ENCODE measurements around the gene PIP4K2B.
A peak's percentile ranks its signal among the peaks of the same experiment; 100 is the strongest.
"Not testable (repeated sequence)": the region's sequence is repeated elsewhere in the genome, so short reads cannot be mapped to it uniquely, and the experiment has no call there.

The PIP4K2B gene

DNA sequence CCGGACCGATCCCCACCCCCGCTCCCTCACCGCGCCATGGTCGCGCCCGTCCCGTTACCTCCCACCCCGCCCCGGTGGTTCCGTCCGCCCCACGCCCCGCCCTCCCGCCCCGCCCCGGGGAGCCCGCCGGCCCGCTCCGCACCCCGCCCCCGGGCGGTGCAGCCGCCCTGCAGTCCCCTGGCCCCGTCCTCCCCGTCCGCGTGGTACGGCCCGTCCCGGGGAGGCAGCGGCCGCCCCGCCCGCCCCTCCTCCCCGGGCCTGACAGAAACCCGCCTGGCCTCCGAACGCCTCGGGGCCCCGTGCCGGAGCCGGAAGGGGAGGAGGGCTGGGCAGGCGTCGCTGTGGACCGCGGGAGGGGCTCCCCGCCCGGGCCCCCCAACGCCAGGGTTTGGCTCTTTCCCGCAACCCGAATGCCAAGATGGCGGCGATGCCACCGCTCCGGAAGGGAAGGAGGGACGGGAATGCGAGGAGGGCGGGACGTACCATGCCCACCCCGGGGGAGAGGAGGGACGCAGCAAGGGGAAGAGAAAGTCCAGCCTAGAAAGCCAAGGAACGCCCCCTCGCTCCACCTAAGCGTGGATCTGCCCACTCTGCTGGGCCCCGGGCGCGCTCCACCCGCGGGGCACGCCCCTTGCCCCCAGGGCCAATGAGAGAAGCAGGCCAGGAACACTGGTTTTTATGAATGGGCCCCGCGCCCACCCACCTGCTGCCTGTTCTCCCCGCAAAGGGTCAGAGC lies at the start of gene PIP4K2B:
TSS of gene PIP4K2B (minus strand) at position 56 of the 736 bp plus-strand sequence. CDS start 132 bp downstream, outside the sequence.
- DNase-seq = peak; percentile 92

DNA sequence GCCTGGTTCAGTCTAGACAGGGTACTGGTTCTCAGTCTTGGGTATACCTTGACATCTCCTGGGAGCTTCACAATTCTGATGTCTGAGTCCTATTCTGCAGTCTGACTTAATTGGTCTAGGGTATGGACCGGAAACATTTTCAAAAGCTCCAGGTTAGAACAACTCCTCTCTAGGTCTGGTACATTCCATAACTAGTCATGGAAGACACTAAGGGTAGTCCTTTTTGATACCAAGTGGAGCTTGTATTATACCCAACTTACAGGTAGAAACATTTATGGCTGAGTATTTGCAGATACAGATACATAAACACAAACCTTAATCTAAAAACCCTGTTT lies 49.2 kb upstream of the PIP4K2B start:
- no peak for DNase-seq

DNA sequence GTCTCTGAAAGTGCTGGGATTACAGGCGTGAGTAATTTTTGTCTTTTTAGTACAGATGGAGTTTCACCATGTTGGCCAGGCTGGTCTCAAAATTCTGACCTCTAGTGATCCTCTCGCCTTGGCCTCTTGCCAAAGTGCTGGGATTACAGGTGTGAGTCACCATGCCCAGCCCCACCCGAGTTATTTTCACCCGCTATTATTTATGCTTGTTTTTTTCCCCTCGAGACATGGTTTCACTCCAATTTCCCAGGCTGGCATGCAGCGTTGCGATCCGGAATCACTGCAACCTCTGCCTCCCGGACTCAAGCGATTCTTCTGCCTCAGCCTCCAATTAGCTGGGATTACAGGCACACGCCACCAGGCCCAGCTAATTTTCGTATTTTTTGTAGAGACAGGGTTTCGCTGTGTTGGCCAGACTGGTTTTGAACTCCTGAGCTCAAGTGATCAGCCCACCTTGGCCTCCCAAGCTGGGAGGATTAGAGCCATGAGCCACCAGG lies 45.0 kb upstream of the PIP4K2B start:
- no peak for DNase-seq

DNA sequence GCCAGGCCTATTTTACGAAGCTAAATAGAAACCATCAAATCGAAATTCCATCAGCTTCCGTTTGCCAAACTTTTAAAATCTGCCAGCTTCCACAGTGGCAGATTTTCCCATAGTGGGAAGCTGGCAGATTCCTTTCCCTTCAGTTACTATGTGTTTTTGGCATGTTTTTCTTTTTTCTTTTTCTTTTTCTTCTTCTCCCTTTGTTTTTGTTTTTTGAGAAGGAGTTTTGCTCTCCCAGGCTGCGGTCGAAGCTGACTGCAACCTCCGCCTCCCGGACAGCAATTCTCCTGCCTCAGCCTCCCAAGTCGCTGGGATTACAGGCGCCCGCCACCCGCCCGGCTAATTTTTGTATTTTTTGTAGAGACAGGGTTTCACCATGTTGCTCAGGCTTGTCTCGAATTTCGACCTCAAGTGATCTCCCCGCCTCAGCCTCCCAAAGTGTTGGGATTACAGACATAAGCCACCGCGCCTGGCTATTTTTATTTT lies 26.4 kb upstream of the PIP4K2B start:
- DNase-seq = no peak

DNA sequence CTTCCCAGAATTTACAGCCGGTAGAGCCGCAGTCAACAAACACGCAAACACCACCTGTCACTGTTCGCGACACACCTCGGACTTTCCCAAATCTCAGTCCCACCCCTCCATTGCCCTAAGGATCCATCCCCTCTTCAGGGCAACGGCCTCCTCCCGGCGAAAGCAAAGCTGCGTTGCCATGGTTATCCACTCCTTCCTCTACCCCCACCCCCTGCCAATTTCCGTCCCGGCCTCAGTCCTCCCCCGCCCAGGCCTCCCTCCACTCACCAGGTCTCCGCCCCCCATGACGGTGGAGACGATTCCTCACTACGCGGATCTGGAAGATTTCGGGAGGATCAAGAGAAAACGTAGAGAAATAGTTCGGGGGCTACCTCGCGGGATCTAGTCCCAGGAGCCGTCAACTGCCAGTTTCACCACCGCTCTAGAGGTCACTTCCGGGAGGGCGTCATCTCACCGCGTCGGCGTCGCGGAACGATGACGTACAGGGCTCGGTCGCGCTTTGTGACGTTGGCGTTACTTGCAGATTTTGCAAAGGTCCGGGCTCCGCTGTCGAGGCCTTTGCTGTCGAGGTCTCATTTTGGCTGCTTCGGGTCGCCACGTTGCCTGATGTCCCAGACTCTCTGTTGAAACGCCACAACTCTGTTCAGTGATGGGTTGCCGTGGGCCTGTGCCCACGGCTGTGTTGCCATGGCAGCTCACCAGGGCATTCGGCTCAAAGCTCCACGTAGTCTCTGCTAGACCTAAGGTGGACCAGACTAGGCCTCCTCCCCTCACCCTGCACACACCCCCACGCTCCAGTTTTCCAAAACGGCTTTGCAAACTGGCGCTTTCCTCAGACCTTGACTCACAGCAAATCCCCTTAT lies 25.8 kb upstream of the PIP4K2B start, which contains the start of gene CWC25:
TSS of gene CWC25 (minus strand) at position 423 of the 863 bp plus-strand sequence. CDS start at position 285, 138 bp downstream.
- peak; percentile 90 for DNase-seq

DNA sequence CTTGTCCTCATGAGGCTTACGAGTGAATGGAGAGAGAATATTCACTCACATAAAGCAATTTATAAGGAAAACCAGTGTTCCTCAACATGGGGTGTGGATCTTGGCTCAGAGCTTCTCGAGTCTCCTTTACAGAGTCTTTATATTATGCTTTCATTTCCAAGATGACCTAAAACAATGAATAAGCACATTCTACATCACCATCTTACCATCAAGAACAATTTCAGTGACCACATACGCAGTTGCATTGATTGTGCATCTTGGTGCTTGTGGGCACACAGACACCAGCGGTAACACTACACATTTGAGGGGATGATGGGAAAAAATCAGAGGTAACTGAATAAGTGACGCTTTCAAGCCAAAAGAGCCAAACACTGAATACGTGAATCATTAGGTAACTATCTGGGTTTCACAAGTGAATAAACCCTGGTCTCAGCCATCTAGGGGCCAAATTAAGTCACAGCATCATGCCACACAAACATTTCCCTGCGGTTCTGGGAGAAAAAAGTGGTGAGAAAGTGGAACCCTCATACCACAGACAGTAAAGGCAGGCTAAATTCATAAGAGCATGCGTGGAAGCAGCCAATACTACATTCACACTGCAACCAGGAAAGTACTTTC lies 16.3 kb upstream of the PIP4K2B start:
- no peak for DNase-seq

DNA sequence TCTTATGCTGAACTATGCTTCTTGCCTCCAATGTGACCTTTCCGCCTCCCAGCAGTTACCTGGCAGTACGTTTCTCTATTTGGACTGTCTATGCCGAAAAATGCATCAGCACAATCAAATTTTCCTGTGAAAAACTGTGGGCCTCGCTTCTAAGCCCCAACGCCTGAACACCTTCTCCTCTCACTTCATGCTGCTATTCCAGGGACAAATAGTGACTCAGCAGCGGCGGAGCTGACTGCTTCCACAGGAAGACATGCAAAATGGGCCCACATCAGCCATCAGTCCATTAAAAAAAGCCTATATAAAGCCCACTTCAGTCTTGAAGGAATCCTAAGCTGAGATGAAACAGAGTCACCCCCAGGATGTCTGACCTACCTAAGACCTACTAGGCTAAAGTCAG lies 10.5 kb upstream of the PIP4K2B start:
- DNase-seq = no peak

DNA sequence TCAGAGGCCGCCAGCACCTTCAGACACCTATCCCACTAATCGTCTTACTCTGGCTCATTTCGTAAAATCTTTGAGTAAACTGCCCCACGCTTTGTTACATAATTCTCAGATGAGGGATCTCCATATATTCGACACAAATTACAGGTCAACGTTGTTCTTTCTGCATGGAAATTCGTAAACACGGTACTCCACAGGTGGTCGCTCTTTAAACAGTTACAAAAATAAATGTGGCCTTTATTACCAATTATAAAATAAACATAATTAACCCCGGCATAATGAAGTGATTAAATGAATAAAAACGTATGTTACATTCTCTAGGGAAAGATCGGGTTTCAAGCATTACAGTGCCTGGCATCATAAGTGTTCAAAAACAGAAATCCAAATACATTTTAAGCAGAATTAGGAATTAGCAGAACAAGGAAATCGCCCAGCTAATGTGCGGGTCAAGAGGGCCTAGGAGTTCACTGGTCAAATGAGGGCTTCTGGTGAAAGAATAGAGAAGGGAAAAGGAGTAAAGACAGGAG lies 943 bp upstream of the PIP4K2B start:
- no peak for DNase-seq

DNA sequence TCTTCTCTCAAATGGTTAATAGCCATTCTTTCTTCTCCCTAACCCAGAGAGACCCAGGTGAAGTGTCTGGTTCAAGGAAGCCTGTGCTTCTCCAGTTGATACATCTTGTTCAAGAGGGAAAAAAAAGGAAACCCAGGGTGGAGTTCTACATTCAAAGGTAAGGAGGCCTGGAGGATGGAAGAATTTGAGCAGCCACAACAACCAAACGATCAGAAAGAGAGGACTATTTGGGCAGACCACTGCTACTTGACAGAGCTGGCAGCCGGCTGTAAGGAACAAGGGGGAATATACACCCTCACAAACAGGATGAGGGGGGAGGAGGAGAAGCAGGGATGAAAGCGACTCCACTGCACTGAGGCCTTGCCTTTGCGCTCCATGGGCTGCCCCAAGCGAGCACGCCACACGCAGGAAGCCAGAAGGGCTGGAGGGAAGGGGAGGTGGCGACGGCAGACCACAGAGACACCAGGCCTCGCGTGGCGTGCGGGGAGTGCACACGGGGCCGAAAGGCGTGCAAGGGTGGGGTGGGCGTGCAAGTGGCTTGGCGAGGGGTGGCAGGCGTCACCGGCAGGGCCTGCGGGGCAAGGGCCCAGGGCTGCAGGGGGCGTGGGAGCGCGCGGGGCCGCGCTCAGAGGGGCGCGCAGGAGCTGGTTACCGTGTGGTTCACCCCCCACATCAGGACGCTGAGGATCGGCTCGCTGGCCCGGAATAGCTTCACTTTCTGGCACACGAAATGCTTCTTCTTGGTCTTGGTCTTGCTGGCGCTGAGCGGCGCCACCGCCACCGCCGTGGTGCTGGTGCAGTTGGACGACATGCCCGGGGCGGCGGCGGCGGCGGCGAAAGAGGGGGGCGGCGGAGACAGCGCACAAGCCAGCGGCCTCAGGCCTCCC lies 499 bp downstream of the PIP4K2B start:
- peak; percentile 68 for DNase-seq

DNA sequence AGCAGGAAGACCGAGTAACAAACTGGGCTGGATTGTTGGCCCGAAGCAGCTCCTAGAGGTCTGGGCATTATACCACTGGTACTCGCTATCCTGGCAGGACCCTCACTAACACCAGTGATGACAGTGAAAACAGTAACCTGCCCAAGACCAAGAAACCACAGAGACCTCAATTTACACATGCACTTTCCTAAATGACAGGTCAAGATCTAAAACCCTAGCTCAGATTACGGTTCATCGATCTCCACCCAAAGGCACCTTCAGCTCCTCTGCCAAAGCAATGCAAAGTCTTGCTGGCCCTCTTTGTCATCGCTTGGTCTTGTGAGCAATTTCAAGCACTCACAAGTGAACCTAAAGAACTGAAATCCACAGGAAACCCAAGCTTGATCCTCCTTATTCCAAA lies 1.5 kb downstream of the PIP4K2B start:
- DNase-seq = no peak

DNA sequence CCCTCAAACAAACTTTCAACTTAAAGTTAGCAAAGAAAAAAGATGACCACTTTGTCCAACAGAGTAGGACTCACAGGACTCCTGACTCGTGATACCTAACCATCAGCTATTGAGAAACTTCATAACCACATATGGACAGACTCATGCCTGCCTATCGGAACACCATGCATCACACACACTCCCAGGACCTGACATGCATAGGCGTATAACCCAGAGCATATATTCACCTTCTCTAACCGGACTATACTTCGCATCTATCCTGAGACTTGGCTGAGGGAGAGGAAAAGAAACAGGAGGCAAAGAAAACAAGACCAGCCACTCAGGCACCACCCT lies 2.2 kb downstream of the PIP4K2B start:
- DNase-seq = no peak

DNA sequence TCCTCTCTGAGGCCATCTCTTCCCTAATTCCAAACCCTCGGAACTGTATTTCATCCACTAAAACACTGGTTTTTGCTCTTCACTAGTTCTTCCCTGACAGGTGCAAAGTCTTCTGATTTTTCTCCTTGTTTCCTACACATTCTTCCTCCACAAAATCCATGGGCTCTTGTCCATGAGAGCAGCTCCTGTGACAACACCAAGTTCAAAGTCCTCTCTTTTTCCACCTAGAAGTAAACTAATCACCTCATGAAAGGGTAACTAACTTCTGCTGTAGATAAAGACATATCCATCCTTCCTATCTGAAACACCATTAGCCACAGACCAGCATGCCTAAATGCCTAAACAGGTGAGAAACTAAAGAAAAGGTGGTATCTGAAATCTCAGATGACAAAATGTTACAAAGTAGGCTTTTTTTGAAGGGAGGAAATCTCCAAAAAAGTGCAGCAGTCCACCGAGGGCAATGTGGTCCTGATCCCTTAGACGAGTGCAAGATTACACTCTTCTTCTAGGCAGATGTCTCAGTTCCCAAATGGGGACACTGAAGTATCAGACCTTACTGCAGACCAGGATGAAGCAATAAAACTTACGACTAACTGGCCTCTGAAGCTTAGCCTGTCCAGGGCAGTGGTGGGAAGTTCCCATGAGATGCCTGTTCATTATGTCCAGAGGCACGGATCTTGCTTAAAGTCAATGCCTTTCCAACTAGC lies 2.8 kb downstream of the PIP4K2B start:
- no peak for DNase-seq

DNA sequence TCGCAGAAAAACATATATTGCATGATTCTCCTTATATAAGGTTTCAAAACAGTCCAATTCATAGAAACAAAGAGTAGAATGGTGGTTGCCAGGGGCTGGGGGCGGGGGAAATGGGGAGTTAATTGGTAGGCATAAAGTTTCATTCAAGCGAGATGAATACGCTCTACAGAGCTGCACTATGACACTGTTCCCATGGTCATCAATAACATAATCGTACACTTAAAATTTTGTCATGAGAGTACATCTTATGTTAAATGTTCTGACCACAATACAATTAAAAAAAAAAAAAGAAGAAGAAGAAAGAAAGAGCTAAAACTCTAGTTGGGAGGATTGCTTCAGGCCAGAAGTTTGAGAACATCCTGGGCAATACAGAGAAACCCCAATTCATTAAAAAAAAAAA lies 5.1 kb downstream of the PIP4K2B start:
- no peak for DNase-seq

DNA sequence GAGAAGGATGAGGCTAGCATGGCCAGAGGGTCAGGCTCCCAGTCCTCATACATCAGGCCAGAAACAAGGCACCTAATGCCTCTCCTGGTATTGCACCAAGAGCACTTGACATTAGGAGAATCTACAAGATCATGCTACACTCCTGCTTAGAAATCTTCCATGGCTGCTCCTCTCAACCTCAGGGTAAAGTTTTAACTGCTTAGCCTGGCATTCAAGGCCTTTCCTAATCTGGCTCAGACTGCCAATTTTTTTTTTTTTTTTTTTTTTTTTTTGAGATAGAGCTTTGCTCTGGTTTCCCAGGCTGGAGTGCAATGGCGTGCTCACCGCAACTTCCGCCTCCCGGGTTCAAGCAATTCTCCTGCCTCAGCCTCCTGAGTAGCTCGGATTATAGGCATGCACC lies 8.2 kb downstream of the PIP4K2B start:
- no peak for DNase-seq

DNA sequence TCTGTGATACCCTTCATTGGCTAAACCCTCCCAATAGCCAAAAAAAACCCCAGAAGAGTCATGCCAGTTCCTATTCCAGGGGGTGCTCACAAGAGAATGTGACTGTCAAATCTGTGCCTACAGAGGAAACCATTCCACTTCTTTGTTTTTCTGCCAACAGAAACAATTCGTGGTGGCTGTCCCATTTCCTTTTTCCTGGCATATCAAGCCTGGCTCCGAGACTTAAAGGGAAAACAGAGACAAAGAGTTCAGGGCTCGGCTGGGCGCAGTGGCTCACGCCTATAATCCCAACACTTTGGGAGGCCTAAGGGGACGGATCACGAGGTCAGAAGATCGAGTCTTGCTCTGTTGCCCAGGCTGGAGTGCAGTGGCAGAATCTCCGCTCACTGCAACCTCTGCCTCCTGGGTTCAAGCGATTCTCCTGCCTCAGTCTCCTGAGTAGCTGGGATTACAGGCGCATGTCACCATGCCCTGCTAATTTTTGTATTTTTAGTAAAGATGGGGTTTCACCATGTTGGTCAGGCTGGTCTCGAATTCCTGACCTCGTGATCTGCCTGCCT lies 9.1 kb downstream of the PIP4K2B start:
- not testable (repeated sequence) for DNase-seq

DNA sequence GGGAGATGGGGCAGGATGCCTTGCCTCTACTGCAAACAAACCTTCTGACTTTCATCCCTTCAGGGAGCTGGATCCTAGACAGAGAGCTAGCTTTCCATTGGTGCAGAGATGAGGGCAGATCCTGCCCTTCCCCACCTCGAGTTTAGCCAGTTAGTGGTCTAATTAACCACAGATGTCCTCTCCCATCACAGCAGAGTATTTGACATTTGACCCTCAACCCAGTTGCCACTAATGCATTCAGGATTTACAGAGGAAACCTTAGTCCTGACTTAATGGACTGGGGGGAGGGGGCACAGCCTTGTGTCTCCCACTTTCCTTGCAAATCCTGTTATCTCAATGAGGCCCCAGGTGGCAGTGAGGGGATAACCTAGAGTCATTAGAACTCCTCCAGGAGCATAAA lies 10.2 kb downstream of the PIP4K2B start:
- no peak for DNase-seq

DNA sequence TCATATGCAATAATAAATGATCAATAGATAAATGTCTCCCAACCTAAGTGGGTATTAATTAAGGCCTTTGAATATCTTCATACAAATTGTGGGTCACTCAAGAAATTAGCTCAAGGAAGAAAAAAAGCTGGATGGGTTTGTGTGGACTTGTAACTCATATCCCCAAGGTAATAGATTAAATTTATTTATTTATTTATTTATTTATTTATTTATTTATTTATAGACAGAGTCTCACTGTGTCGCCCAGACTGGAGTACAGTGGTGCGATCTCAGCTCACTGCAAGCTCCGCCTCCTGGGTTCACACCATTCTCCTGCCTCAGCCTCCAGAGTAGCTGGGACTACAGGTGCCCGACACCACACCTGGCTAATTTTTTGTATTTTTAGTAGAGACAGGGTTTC lies 11.4 kb downstream of the PIP4K2B start:
- DNase-seq = not testable (repeated sequence)

DNA sequence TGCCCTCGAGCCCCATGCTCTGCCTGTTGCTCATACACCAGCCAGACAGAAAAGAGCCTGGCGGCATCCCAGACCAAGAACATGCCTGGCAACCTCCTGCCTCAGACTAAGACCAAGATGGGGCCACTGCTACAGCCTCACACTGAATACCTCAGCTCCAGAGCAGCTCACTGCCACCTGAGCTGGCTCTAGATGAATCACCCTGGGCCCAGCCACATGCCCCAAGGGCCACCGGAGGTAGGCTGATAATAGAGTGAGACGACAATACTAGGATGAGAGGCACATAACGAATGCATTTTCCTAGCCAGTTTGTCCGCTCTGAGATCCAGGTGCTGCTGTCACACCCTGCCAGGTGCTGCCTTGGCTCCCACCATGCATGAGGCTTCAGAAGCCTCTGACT lies 13.0 kb downstream of the PIP4K2B start:
- DNase-seq = no peak

DNA sequence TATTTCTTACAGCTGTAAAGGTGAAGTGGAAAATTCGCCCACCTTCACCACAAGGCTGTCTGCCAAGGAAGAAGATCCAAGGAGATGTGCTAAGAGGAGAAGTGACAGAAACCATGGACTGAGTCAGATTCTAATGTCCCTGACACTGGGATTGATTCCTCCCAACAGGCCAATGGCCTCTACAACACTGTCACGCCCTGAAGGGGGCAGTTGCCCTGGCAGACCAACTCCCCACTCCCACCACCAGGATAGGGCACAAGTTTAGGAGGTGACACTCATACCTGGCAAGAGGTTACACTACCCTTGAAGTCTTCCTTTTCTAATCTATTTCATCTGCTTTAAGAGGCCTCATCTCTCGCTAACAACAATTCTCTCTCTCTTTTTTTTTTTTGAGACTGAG lies 16.1 kb downstream of the PIP4K2B start:
- no peak for DNase-seq

DNA sequence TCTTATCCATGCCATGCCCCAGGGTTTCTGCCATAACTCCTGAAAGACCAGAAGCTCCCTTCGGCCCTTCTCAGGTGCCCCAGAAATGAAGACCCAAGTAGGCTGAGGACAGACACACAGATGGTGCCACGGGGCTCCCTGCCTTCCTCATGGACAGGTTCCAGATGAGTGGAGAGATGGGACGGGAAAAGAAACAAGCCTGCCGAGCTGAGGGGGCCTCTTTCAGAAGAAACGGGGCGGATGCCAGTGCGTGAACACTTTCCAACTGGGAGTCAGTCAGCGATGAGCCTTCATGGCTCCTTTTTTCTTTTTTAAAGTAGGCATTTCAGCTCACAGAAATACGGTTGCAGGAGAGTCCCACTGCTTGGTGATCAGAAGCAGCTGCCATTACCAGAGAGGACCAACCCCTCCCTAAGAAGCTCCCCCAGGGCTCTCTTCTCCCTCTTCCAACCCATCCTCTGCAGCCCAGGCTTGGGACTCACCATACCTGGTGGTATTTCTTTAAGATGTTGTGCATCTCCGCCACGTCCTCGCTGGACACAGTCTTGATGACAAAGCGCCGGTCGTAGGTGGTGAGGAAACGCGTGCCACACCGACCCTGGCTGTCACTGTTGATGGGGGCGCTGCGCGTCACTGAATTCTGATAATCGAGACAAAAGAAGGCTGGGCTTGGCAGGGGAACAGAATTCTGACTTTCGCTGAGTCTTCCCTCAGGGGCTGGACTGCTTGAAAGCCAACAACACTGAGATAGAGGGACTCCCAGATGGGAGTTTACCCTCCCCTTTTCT lies 19.2 kb downstream of the PIP4K2B start:
- no peak for DNase-seq
